ENCODE data around the gene MYCN.

- no peak for TF ChIP-seq POLR2A (IDR thresholded peaks at IDR 0.05; ENCODE audit: low read depth, low read length)
- no peak for TF ChIP-seq TAF1 (IDR thresholded peaks at IDR 0.05; ENCODE audit: borderline replicate concordance, low read depth, low read length)
- no peak for TF ChIP-seq POLR2AphosphoS5 (IDR thresholded peaks at IDR 0.05; ENCODE audit: low read depth, low read length)
These were observed 52.9 kb downstream of the MYCN start for GRCh38 chr2:15993232-15993610.

All from GM12892 (cell line).